WERI-Rb-1 (cell line): ENCODE results near the gene ALMS1.

ENCODE experiments used
- DNase-seq: peaks from one replicate; pipeline ENCODE4 v3.0.0-alpha.2; 2020
- H3K27ac ChIP-seq: fragments of 250-450 bp; sonication (Bioruptor Pico); 2 replicates; pipeline ENCODE4 v1.5.1; 2020; ENCODE audit warnings: mild to moderate bottlenecking, moderate library complexity
- H3K27me3 ChIP-seq: fragments of 250-450 bp; sonication (Bioruptor Pico); 2 replicates; pipeline ENCODE4 v1.5.1; 2021; ENCODE audit warnings: mild to moderate bottlenecking, low read depth, moderate library complexity; ENCODE audit not compliant: insufficient read depth, severe bottlenecking
- H3K36me3 ChIP-seq: fragments of 250-450 bp; sonication (Bioruptor Pico); 2 replicates; pipeline ENCODE4 v1.5.1; 2020; ENCODE audit warnings: mild to moderate bottlenecking, moderate library complexity
- H3K4me3 ChIP-seq: 2 replicates; pipeline ENCODE4 v1.5.1; 2011; ENCODE audit warnings: low read depth, mild to moderate bottlenecking, control low read depth, low read length
- H3K9me3 ChIP-seq: fragments of 250-450 bp; sonication (Bioruptor Pico); 2 replicates; pipeline ENCODE4 v1.5.1; 2021; ENCODE audit warnings: mild to moderate bottlenecking, moderate library complexity; ENCODE audit not compliant: severe bottlenecking
- CTCF ChIP-seq: IDR thresholded peaks from 2 replicates; pipeline ENCODE4 v1.5.1; 2011; ENCODE audit warnings: low read depth, mild to moderate bottlenecking, control low read depth, inconsistent platforms, low read length

Gene ALMS1

GRCh38 chr2:73423913-73424312 lies 38.3 kb downstream of the ALMS1 start:
- DNase-seq = no peak
- TF ChIP-seq CTCF = no peak
- H3K4me3 ChIP-seq = no peak overlapping the region
- peaks cover 52% of the 10 kb centered on the region for H3K36me3 ChIP-seq
- H3K27ac ChIP-seq = no peak overlapping the region
- H3K9me3 ChIP-seq = no peaks in the 10 kb centered on the region
- no peaks in the 10 kb centered on the region for H3K27me3 ChIP-seq

- no peaks in the 10 kb centered on the region for H3K9me3 ChIP-seq
Measured at GRCh38 chr2:73426176-73426575, 40.5 kb downstream of the ALMS1 start.

GRCh38 chr2:73436019-73436418 lies 50.4 kb downstream of the ALMS1 start:
- Histone ChIP-seq H3K4me3 (no peak overlapping the region), H3K36me3 (peaks cover 61% of the 10 kb centered on the region), H3K27me3 (no peaks in the 10 kb centered on the region), H3K27ac (no peak overlapping the region), H3K9me3 (no peaks in the 10 kb centered on the region)
- DNase-seq = no peak
- TF ChIP-seq CTCF = no peak

More at GRCh38 chr2:73426176-73426575, 40.5 kb downstream of the ALMS1 start:
- H3K36me3 ChIP-seq = peaks cover 31% of the 10 kb centered on the region
- no peak for TF ChIP-seq CTCF
- no peaks in the 10 kb centered on the region for H3K27me3 ChIP-seq
- H3K27ac ChIP-seq = no peak overlapping the region
- H3K4me3 ChIP-seq = no peak overlapping the region
- DNase-seq = no peak

- Histone ChIP-seq H3K4me3 (no peak overlapping the region), H3K36me3 (peaks cover 45% of the 10 kb centered on the region), H3K27ac (no peak overlapping the region), H3K9me3 (no peaks in the 10 kb centered on the region), H3K27me3 (no peaks in the 10 kb centered on the region)
- TF ChIP-seq CTCF = no peak
- DNase-seq = no peak
Measured at GRCh38 chr2:73444202-73444601, 58.6 kb downstream of the ALMS1 start.

DNA sequence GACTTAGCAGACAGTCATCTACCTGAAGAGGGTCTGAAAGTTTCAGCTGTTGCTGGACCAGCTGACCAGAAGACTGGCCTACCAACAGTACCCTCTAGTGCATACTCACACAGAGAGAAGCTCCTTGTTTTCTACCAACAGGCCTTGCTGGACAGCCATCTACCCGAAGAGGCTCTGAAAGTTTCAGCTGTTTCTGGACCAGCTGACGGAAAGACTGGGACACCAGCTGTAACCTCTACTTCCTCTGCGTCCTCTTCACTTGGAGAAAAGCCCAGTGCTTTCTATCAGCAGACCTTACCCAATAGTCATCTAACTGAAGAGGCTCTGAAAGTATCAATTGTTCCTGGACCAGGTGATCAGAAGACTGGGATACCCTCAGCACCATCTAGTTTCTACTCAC lies 63.2 kb downstream of the ALMS1 start:
- H3K36me3 ChIP-seq = peaks cover 65% of the 10 kb centered on the region
- DNase-seq = no peak
- H3K4me3 ChIP-seq = no peak overlapping the region
- no peaks in the 10 kb centered on the region for H3K9me3 ChIP-seq
- H3K27me3 ChIP-seq = no peaks in the 10 kb centered on the region
- H3K27ac ChIP-seq = no peak overlapping the region
- TF ChIP-seq CTCF = no peak

DNA sequence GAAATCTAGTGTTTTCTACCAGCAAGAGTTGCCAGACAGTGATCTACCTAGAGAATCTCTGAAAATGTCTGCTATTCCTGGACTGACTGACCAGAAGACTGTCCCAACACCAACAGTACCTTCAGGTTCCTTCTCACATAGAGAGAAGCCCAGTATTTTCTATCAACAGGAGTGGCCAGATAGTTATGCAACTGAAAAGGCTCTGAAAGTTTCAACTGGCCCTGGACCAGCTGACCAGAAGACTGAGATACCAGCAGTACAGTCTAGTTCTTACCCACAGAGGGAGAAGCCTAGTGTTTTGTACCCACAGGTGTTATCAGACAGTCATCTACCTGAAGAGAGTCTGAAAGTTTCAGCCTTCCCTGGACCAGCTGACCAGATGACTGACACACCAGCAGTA lies 63.8 kb downstream of the ALMS1 start:
- Histone ChIP-seq H3K9me3 (no peaks in the 10 kb centered on the region), H3K27me3 (no peaks in the 10 kb centered on the region), H3K4me3 (no peak overlapping the region), H3K27ac (no peak overlapping the region), H3K36me3 (peaks cover 59% of the 10 kb centered on the region)
- no peak for TF ChIP-seq CTCF
- no peak for DNase-seq
